ENCODE data around the gene TICRR.

- TF ChIP-seq, protein P1, sequence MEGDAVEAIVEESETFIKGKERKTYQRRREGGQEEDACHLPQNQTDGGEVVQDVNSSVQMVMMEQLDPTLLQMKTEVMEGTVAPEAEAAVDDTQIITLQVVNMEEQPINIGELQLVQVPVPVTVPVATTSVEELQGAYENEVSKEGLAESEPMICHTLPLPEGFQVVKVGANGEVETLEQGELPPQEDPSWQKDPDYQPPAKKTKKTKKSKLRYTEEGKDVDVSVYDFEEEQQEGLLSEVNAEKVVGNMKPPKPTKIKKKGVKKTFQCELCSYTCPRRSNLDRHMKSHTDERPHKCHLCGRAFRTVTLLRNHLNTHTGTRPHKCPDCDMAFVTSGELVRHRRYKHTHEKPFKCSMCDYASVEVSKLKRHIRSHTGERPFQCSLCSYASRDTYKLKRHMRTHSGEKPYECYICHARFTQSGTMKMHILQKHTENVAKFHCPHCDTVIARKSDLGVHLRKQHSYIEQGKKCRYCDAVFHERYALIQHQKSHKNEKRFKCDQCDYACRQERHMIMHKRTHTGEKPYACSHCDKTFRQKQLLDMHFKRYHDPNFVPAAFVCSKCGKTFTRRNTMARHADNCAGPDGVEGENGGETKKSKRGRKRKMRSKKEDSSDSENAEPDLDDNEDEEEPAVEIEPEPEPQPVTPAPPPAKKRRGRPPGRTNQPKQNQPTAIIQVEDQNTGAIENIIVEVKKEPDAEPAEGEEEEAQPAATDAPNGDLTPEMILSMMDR (IDR thresholded peaks at IDR 0.05; ENCODE audit: control extremely low read depth in 1 of 3, insufficient read depth in 1 of 3, low read depth in 1 of 3, low read length in 3 of 3), result peak; percentile 85 to 98 (median 98)
- 0 out of 2 replicates have a peak, but pooled peaks have one; percentile 18 for TF ChIP-seq POLR2AphosphoS5 (IDR thresholded peaks at IDR 0.05; ENCODE audit: low read depth, low read length)
- TF ChIP-seq FOSL1 (IDR thresholded peaks at IDR 0.05; ENCODE audit: insufficient read depth, low read depth, low read length), result no peak
- TF ChIP-seq RAD21 (IDR thresholded peaks at IDR 0.05 in 1 of 2, conservative IDR thresholded peaks at IDR 0.05 in 1 of 2; ENCODE audit: low read depth in 2 of 2, low read length in 2 of 2), result peak; percentile 58 to 64
- TF ChIP-seq EZH2 (IDR thresholded peaks at IDR 0.05; ENCODE audit: low read depth, low read length, severe bottlenecking), result no peak
- no peak for TF ChIP-seq ZNF274 (IDR thresholded peaks at IDR 0.05; ENCODE audit: borderline replicate concordance, extremely low read depth, low read length)
- TF ChIP-seq RNF2 (IDR thresholded peaks at IDR 0.05; ENCODE audit: borderline replicate concordance, low read depth, low read length, missing control alignments, poor library complexity, severe bottlenecking), result no peak
- no peak for TF ChIP-seq MAFK (IDR thresholded peaks at IDR 0.05; ENCODE audit: low read depth, low read length)
- no peak for TF ChIP-seq PHF8 (conservative IDR thresholded peaks at IDR 0.05; ENCODE audit: low read depth, low read length)
- no peak for TF ChIP-seq TBP (IDR thresholded peaks at IDR 0.05; ENCODE audit: low read depth, low read length)
Measured at GRCh38 chr15:89647191-89647851, 72.1 kb downstream of the TICRR start.
